ENCODE results near the gene SAMD11. TPM values are rescaled to one million over a fixed set of nuclear protein-coding genes. Genes with fewer than 3 reads are reported as not detected.
A peak's percentile ranks its signal among the peaks of the same experiment; 100 is the strongest.

SAMD11 gene
- total RNA-seq, 1 donor from 2014 or later: 46.2 TPM

DNA sequence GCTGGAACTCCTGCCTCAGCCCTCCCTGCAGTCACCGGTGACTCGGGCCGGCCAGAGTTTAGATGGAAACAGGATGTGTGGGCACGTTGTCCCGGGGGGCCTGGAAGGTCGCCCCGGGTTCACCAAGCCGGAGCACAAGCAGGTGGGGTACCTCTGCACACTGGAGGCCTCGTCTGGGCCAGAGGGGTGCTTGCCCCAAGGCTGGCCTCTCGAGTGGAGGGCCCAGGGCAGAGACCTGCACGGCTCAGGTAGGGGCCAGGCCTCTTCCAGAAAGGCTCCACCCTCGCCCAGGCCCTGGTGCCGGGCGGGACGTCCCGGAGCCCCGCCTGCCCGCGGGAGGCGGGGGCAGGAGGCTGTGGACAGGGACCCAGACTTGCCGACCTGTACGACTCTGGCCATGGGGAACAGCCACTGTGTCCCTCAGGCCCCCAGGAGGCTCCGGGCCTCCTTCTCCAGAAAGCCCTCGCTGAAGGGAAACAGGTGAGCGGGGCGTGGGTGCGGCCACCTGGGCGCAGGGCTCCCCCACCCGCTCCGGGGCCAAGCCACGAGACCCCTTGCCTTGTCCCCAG is 42.5 kb downstream of the SAMD11 start, which contains the start of gene PLEKHN1:
PLEKHN1 (plus strand) TSS at position 348 of the 569 bp plus-strand sequence; CDS start at position 398, 50 bp downstream.
- DNase-seq: no peak
- H3K27me3 Mint-ChIP-seq (ENCODE audit: unreplicated experiment): peaks cover 12% of the 10 kb centered on the region
- H3K9me3 Mint-ChIP-seq (ENCODE audit: unreplicated experiment): peaks cover 5% of the 10 kb centered on the region
- H3K27ac Mint-ChIP-seq (ENCODE audit: unreplicated experiment): no peak within 1 kb of the TSS
- no peak within 1 kb of the TSS for H3K4me3 Mint-ChIP-seq (ENCODE audit: unreplicated experiment)
- peaks cover 6% of the 10 kb centered on the region for H3K4me1 Mint-ChIP-seq (ENCODE audit: low read depth, unreplicated experiment)
- H3K36me3 Mint-ChIP-seq (ENCODE audit: unreplicated experiment): no peaks in the 10 kb centered on the region
- TF ChIP-seq, protein P1, sequence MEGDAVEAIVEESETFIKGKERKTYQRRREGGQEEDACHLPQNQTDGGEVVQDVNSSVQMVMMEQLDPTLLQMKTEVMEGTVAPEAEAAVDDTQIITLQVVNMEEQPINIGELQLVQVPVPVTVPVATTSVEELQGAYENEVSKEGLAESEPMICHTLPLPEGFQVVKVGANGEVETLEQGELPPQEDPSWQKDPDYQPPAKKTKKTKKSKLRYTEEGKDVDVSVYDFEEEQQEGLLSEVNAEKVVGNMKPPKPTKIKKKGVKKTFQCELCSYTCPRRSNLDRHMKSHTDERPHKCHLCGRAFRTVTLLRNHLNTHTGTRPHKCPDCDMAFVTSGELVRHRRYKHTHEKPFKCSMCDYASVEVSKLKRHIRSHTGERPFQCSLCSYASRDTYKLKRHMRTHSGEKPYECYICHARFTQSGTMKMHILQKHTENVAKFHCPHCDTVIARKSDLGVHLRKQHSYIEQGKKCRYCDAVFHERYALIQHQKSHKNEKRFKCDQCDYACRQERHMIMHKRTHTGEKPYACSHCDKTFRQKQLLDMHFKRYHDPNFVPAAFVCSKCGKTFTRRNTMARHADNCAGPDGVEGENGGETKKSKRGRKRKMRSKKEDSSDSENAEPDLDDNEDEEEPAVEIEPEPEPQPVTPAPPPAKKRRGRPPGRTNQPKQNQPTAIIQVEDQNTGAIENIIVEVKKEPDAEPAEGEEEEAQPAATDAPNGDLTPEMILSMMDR (IDR thresholded peaks at IDR 0.05; ENCODE audit: partially characterized antibody, unreplicated experiment): no peak

DNA sequence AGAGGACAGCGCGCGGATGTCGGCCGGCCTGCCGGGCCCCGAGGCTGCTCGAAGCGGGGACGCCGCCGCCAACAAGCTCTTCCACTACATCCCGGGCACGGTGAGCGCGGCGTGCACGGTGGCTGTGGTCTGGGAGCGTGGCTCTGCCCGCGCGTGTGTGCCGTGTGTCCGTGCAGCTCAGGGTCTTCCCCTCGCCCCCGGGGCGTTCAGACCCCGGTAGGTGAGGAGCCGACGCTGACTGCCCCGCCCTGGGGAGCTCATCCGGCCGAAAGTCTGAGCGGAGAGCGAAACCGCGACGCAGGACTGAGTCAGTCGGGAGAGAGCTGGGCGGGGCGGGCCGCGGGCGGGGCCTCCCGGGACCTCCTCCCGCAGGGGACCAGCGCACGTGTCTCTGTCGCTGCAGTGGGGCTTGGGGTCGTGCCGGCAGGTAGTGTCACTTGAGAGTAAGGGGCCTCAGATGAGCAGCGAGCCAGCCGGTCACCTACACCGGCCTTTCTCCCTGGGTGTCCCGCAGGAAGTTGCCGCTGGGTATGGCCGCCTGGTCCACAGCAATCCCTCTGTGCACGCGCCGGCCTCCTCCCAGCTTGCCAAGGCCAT is 43.1 kb downstream of the SAMD11 start:
- Mint-ChIP-seq H3K4me1 (ENCODE audit: low read depth, unreplicated experiment) (peaks cover 6% of the 10 kb centered on the region), H3K27me3 (ENCODE audit: unreplicated experiment) (peaks cover 12% of the 10 kb centered on the region), H3K9me3 (ENCODE audit: unreplicated experiment) (peaks cover 5% of the 10 kb centered on the region), H3K4me3 (ENCODE audit: unreplicated experiment) (no peak overlapping the region), H3K36me3 (ENCODE audit: unreplicated experiment) (no peaks in the 10 kb centered on the region), H3K27ac (ENCODE audit: unreplicated experiment) (no peak overlapping the region)
- TF ChIP-seq, protein P1 (IDR thresholded peaks at IDR 0.05; ENCODE audit: partially characterized antibody, unreplicated experiment): no peak
- peak; percentile 54 for DNase-seq

DNA sequence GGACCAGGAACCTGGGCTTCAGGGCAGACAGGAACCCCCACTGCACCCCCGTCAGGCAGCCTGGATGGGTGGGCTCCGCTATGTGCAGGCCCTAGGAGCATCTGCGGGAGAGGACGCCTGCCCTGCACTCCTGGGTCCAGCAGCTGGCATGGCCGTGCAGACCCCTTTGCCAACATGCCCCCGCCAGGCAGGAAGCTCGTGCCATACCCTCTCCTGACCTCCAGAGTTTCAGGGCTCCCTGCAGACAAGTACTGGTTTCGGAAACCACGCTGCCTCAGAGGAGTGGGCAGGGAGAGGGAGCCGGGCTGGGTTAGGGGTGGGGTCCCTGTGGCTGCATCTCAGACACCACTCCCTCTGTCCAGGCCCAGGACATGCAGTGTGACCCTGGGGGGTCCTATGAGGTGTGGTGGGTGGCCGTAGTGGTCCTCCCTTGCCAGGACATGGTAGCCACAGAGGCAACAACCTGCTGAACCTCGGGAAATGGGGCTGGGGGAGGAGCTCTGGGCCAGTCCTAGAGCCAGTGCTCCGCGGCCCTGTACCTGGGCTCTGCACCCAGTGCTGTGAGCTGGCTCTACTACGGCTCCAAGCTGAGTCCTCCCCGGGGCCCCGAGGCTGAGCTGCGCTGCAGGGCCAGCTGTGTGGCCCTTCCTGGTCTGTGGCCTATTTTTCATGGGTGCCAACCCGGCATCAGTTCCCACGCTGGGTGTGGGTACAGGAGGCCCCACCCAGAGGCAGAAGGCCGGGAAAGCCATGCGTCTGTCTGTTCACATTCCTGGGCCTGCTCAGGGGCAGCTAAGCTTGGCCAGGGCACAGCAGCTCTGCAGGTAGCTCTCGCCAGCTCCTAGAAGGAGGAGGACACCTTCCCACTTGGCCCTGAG is 44.0 kb downstream of the SAMD11 start:
- Mint-ChIP-seq H3K4me3 (ENCODE audit: unreplicated experiment) (no peak overlapping the region), H3K4me1 (ENCODE audit: low read depth, unreplicated experiment) (peaks cover 6% of the 10 kb centered on the region), H3K27me3 (ENCODE audit: unreplicated experiment) (peaks cover 12% of the 10 kb centered on the region), H3K27ac (ENCODE audit: unreplicated experiment) (no peak overlapping the region), H3K36me3 (ENCODE audit: unreplicated experiment) (no peaks in the 10 kb centered on the region), H3K9me3 (ENCODE audit: unreplicated experiment) (peaks cover 5% of the 10 kb centered on the region)
- TF ChIP-seq, protein P1 (IDR thresholded peaks at IDR 0.05; ENCODE audit: partially characterized antibody, unreplicated experiment): no peak
- DNase-seq: no peak

DNA sequence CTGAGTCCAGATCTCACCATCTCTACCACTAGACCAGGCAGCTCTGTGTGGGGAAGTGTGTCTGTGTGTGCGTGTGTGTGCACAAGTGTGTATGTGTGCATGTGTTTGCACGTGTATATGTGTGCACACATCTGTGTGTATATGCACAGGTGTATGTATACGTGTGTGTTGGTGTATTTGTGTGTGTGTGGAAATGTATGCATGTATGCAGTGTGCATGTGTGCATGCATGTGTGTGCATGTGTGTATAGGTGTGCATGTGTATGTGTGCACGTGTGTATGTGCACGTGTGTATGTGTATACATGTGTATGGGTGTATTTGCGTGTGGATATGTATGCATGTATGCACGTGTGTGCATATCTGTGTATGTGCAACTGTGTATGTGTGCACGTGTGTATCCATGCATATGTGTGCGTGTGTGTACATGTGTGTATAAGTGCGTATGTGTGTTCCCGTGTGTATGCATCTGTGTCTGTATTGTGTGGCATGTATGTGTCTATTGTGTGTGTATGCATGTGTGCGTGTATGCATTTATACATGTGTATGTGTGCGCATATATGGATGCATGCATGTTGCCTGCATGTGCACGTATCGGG is 45.6 kb downstream of the SAMD11 start:
- no peaks in the 10 kb centered on the region for H3K36me3 Mint-ChIP-seq (ENCODE audit: unreplicated experiment)
- TF ChIP-seq, protein P1 (IDR thresholded peaks at IDR 0.05; ENCODE audit: partially characterized antibody, unreplicated experiment): no peak

More for the DNA sequence above, 45.6 kb downstream of the SAMD11 start:
- Mint-ChIP-seq H3K27me3 (ENCODE audit: unreplicated experiment) (peaks cover 12% of the 10 kb centered on the region), H3K4me1 (ENCODE audit: low read depth, unreplicated experiment) (peaks cover 6% of the 10 kb centered on the region), H3K4me3 (ENCODE audit: unreplicated experiment) (no peak overlapping the region), H3K27ac (ENCODE audit: unreplicated experiment) (no peak overlapping the region), H3K9me3 (ENCODE audit: unreplicated experiment) (peaks cover 5% of the 10 kb centered on the region)
- DNase-seq: no peak
